SK-N-SH (cell line): ENCODE measurements around the gene TRIM15. TPM values are rescaled to one million over a fixed set of nuclear protein-coding genes. Genes with fewer than 3 reads are reported as not detected.
"Not testable (repeated sequence)": the region's sequence is repeated elsewhere in the genome, so short reads cannot be mapped to it uniquely, and the experiment has no call there.

Experiments
- CTCF ChIA-PET: fragments of 300-600, 350-600 bp; formaldehyde crosslinking; extraction: SDS; loops from one replicate; lab custom pipeline; 2021; lab: Yijun Ruan, JAX
- POLR2A ChIA-PET: fragments of 350-600 bp; sonication (Branson Sonifier 250); formaldehyde crosslinking; extraction: SDS; loops from one replicate; lab custom pipeline; 2020; ENCODE audit warnings: antibody characterized with exemption, inconsistent platforms; lab: Yijun Ruan, JAX
- DNase-seq: peaks from one replicate; pipeline ENCODE4 v3.0.0; 2012
- H2AFZ ChIP-seq: fragments of 200-600 bp; sonication (generic); 2 replicates; pipeline ENCODE4 v1.8.1; 2016; ENCODE audit warnings: antibody characterized with exemption, mild to moderate bottlenecking, low read depth
- H3F3A ChIP-seq: fragments of 200-600 bp; sonication (generic); replicated peaks from 2 replicates; pipeline ENCODE3; 2016; ENCODE audit warnings: antibody characterized with exemption, mild to moderate bottlenecking; ENCODE audit not compliant: insufficient read depth
- H3K27ac ChIP-seq, 2 experiments: fragments of 200-500 bp in 1 of 2; fragments of 200-600 bp in 1 of 2; sonication (Bioruptor generic) in 1 of 2; sonication (generic), shearing (Covaris generic) in 1 of 2; 2 replicates each; pipeline versions ENCODE4 v1.5.1 to v1.6.1; 2014 to 2016; ENCODE audit warnings: low read depth in 2 of 2, inconsistent platforms in 1 of 2, low read length in 1 of 2, mild to moderate bottlenecking in 1 of 2, mixed read lengths in 1 of 2
- H3K27me3 ChIP-seq: fragments of 200-600 bp; sonication (generic), shearing (Covaris generic); 2 replicates; pipeline ENCODE4 v1.6.1; 2016; ENCODE audit warnings: mixed run types; ENCODE audit not compliant: insufficient read depth
- H3K36me3 ChIP-seq, 2 experiments: fragments of 200-500 bp in 1 of 2; fragments of 200-600 bp in 1 of 2; sonication (Bioruptor generic) in 1 of 2; sonication (generic) in 1 of 2; replicated peaks in 1 of 2; 2 replicates each; pipeline versions ENCODE3 to v1.5.1; 2014 to 2016; ENCODE audit warnings: low read length in 1 of 2, mild to moderate bottlenecking in 1 of 2; ENCODE audit not compliant: insufficient read depth in 2 of 2, control insufficient read depth in 1 of 2
- H3K4me1 ChIP-seq, 2 experiments: fragments of 200-500 bp in 1 of 2; fragments of 200-600 bp in 1 of 2; sonication (Bioruptor generic) in 1 of 2; sonication (generic), shearing (Covaris generic) in 1 of 2; 2 replicates each; pipeline versions ENCODE4 v1.5.1 to v1.6.1; 2014 to 2016; ENCODE audit warnings: low read depth in 1 of 2, low read length in 1 of 2, mixed run types in 1 of 2; ENCODE audit not compliant: insufficient read depth in 2 of 2, control insufficient read depth in 1 of 2
- H3K4me2 ChIP-seq: fragments of 200-600 bp; sonication (generic), shearing (Covaris generic); 2 replicates; pipeline ENCODE4 v1.6.1; 2017; ENCODE audit warnings: mixed run types
- H3K4me3 ChIP-seq, 2 experiments: fragments of 200-500 bp in 1 of 2; fragments of 200-600 bp in 1 of 2; sonication (Bioruptor generic) in 1 of 2; sonication (generic), shearing (Covaris generic) in 1 of 2; 2 replicates each; pipeline versions ENCODE4 v1.5.1 to v1.8.1; 2014 to 2016; ENCODE audit warnings: low read depth in 2 of 2, inconsistent platforms in 1 of 2, low read length in 1 of 2, mild to moderate bottlenecking in 1 of 2, mixed read lengths in 1 of 2, moderate library complexity in 1 of 2
- H3K79me2 ChIP-seq: fragments of 200-600 bp; sonication (generic); 2 replicates; pipeline ENCODE4 v1.8.1; 2017; ENCODE audit warnings: mild to moderate bottlenecking; ENCODE audit not compliant: insufficient read depth
- H3K9ac ChIP-seq: fragments of 200-600 bp; sonication (generic); 2 replicates; pipeline ENCODE4 v1.6.1; 2017; ENCODE audit warnings: mixed run types
- H3K9me2 ChIP-seq: fragments of 200-600 bp; sonication (generic); 2 replicates; pipeline ENCODE4 v1.6.1; 2017; ENCODE audit warnings: mixed run types
- H3K9me3 ChIP-seq: fragments of 200-600 bp; sonication (generic); 2 replicates; pipeline ENCODE4 v1.6.1; 2017; ENCODE audit warnings: mixed run types, mild to moderate bottlenecking, moderate library complexity
- H4K20me1 ChIP-seq: fragments of 200-600 bp; sonication (generic); 2 replicates; pipeline ENCODE4 v1.6.1; 2017; ENCODE audit warnings: mild to moderate bottlenecking, mixed run types; ENCODE audit not compliant: insufficient read depth
- ELF1 ChIP-seq: IDR thresholded peaks from 2 replicates; pipeline ENCODE4 v1.4.0; 2012
- FOXM1 ChIP-seq: IDR thresholded peaks from 2 replicates; pipeline ENCODE4 v1.4.0; 2012; ENCODE audit warnings: low read depth, mild to moderate bottlenecking
- MAX ChIP-seq: IDR thresholded peaks from 2 replicates; pipeline ENCODE4 v1.4.0; 2012; ENCODE audit warnings: low read depth
- SMC3 ChIP-seq: IDR thresholded peaks from 2 replicates; pipeline ENCODE4 v1.6.1; 2012; ENCODE audit warnings: low read depth, low read length, improper control_type of control experiment
- WGBS: methylation state at CpG from one replicate; pipeline ENCODE4 v1.1.6; 2017; ENCODE audit warnings: low lambda C conversion rate; 5-methylcytosine and 5-hydroxymethylcytosine counted together
- polyA plus RNA-seq, 3 experiments: library from polyadenylated mRNA; depleted of rRNA; stranded (reverse); fragments of >200 nt; gene quantifications; 2 replicates each; pipeline ENCODE4 v1.2.3, GENCODE V29; 2012
- TF ChIP-seq, protein P1 (sequence below): fragments of 200-600 bp; sonication (generic); IDR thresholded peaks from 2 replicates; pipeline ENCODE4 v1.6.1; 2017; ENCODE audit warnings: antibody characterized with exemption, mild to moderate bottlenecking, moderate library complexity

Gene TRIM15
- polyA plus RNA-seq, 1 of the 3 experiments (the other 2 are of a cell fraction), result not detected

DNA sequence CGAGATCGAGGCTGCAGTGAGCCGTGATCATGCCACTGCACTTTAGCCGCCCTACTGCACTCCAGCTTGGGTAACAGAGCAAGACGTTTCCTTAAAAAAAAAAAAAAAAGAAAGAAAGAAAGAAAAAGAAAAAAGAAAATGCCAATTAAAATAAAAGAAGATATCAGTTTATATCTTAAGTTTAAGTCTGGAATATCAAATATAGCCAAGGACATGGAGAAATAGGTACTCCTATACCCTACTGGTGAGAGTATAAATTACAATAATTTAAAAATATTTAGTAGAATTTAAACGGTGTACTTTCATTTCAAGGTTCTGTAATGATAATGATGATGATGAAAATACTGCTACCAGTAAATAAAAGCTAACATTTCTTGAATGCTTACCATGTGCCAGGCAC, 46.6 kb upstream of the TRIM15 start:
- ChIA-PET POLR2A (no interaction called here), CTCF (interaction anchor here (1.0 to 3.6 kb wide), 5 partner anchors 10 to 37 kb away, joined by 3 to 31 read pairs (median 5); no protein-coding TSS in a partner anchor)
- Histone ChIP-seq H3K4me1 (no peaks in the 10 kb centered on the region), H3K36me3 (no peaks in the 10 kb centered on the region), H3K27me3 (peaks cover 27% of the 10 kb centered on the region), H3K9ac (no peak overlapping the region), H3K9me3 (no peaks in the 10 kb centered on the region), H3K9me2 (no peaks in the 10 kb centered on the region), H3K27ac (no peak overlapping the region), H2AFZ (0 out of 2 replicates have a peak overlapping the region, but pooled peaks have one; percentile 29), H3K4me3 (no peak overlapping the region), H3K4me2 (no peak overlapping the region), H4K20me1 (no peaks in the 10 kb centered on the region), H3K79me2 (no peaks in the 10 kb centered on the region), H3F3A (peaks cover 4% of the 10 kb centered on the region)
- 55% methylated on average over 6 of the region's 6 CpGs for WGBS
- TF ChIP-seq FOXM1, result no peak
- TF ChIP-seq, protein P1, sequence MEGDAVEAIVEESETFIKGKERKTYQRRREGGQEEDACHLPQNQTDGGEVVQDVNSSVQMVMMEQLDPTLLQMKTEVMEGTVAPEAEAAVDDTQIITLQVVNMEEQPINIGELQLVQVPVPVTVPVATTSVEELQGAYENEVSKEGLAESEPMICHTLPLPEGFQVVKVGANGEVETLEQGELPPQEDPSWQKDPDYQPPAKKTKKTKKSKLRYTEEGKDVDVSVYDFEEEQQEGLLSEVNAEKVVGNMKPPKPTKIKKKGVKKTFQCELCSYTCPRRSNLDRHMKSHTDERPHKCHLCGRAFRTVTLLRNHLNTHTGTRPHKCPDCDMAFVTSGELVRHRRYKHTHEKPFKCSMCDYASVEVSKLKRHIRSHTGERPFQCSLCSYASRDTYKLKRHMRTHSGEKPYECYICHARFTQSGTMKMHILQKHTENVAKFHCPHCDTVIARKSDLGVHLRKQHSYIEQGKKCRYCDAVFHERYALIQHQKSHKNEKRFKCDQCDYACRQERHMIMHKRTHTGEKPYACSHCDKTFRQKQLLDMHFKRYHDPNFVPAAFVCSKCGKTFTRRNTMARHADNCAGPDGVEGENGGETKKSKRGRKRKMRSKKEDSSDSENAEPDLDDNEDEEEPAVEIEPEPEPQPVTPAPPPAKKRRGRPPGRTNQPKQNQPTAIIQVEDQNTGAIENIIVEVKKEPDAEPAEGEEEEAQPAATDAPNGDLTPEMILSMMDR, result peak; percentile 35; the same call in 1 of the 2 replicates
- no peak for DNase-seq

GRCh38 chr6:30118691-30119090, 44.7 kb upstream of the TRIM15 start:
- H4K20me1 ChIP-seq, H3K36me3 ChIP-seq, H3K4me2 ChIP-seq, H3K9ac ChIP-seq, H3K4me3 ChIP-seq, H2AFZ ChIP-seq, H3K9me3 ChIP-seq, DNase-seq, POLR2A ChIA-PET, H3K27ac ChIP-seq, H3F3A ChIP-seq, H3K4me1 ChIP-seq, H3K9me2 ChIP-seq, H3K79me2 ChIP-seq: not testable (repeated sequence)
- peaks cover 22% of the 10 kb centered on the region; the same call in 1 of the 2 replicates for H3K27me3 ChIP-seq
- 47% methylated on average over 5 of the region's 5 CpGs for WGBS
- CTCF ChIA-PET, result interaction anchor here (1.0 to 8.0 kb wide), 3 partner anchors 13 to 248 kb away, joined by 3 to 65 read pairs (median 4); no protein-coding TSS in a partner anchor

GRCh38 chr6:30121446-30122366, 41.6 kb upstream of the TRIM15 start:
- Histone ChIP-seq H3F3A (no peaks in the 10 kb centered on the region), H3K4me2 (no peak overlapping the region), H3K36me3 (no peaks in the 10 kb centered on the region), H3K27ac (no peak overlapping the region), H3K79me2 (no peaks in the 10 kb centered on the region), H3K27me3 (peaks cover 39% of the 10 kb centered on the region), H4K20me1 (no peaks in the 10 kb centered on the region), H2AFZ (no peak overlapping the region), H3K9me3 (no peaks in the 10 kb centered on the region), H3K9me2 (no peaks in the 10 kb centered on the region), H3K4me1 (no peaks in the 10 kb centered on the region), H3K9ac (no peak overlapping the region), H3K4me3 (no peak overlapping the region)
- 25% methylated on average over 10 of the region's 10 CpGs for WGBS
- ChIA-PET POLR2A (no interaction called here), CTCF (interaction anchor here (1.6 to 8.0 kb wide), 2 partner anchors 10 to 18 kb away, joined by 7 to 65 read pairs; no protein-coding TSS in a partner anchor)
- DNase-seq, result no peak
- TF ChIP-seq ELF1 (no peak), MAX (no peak), SMC3 (no peak)
